HepG2 (cell line): ENCODE data around the gene TTC38. TPM values are rescaled to one million over a fixed set of nuclear protein-coding genes. Genes with fewer than 3 reads are reported as not detected.

ENCODE experiments used
- ATRX ChIP-seq: sonication (generic); formaldehyde crosslinking; IDR thresholded peaks from 2 replicates; pipeline ENCODE4 v1.4.0; 2020; ENCODE audit warnings: missing genetic modification reagents, borderline replicate concordance
- BCL3 ChIP-seq: sonication (generic); formaldehyde crosslinking; IDR thresholded peaks from 2 replicates; pipeline ENCODE4 v1.5.1; 2020; ENCODE audit warnings: mild to moderate bottlenecking, missing genetic modification reagents, moderate library complexity
- CREBL2 ChIP-seq: sonication (generic); formaldehyde crosslinking; IDR thresholded peaks from 2 replicates; pipeline ENCODE4 v1.8.1; 2023; ENCODE audit warnings: missing genetic modification reagents, mild to moderate bottlenecking, borderline replicate concordance
- ELK4 ChIP-seq: sonication (generic); formaldehyde crosslinking; IDR thresholded peaks from 2 replicates; pipeline ENCODE4 v1.9.0; 2021; ENCODE audit warnings: missing genetic modification reagents, borderline replicate concordance
- GATAD1 ChIP-seq: IDR thresholded peaks from 2 replicates; pipeline ENCODE4 v1.6.1; 2016; ENCODE audit warnings: missing genetic modification reagents, missing compliant biosample characterization
- KMT2A ChIP-seq: sonication (generic); formaldehyde crosslinking; IDR thresholded peaks from 2 replicates; pipeline ENCODE4 v1.4.0; 2020; ENCODE audit warnings: missing genetic modification reagents
- MYC ChIP-seq: sonication (generic); formaldehyde crosslinking; IDR thresholded peaks from 2 replicates; pipeline ENCODE4 v1.9.0; 2021; ENCODE audit warnings: missing genetic modification reagents, borderline replicate concordance
- POLR2G ChIP-seq: fragments of 200-400 bp; formaldehyde crosslinking; IDR thresholded peaks from 2 replicates; pipeline ENCODE4 v1.6.1; 2018; ENCODE audit warnings: mild to moderate bottlenecking, low read depth, low read length, moderate library complexity
- SCMH1 ChIP-seq: sonication (generic); formaldehyde crosslinking; IDR thresholded peaks from 2 replicates; pipeline ENCODE4 v1.9.0; 2021; ENCODE audit warnings: missing genetic modification reagents, mild to moderate bottlenecking, borderline replicate concordance
- THAP11 ChIP-seq: IDR thresholded peaks from 2 replicates; pipeline ENCODE4 v1.6.1; 2016; ENCODE audit warnings: missing biosample characterization, missing genetic modification reagents
- UBTF ChIP-seq: sonication (generic); formaldehyde crosslinking; IDR thresholded peaks from 2 replicates; pipeline ENCODE4 v1.4.0; 2020; ENCODE audit warnings: mild to moderate bottlenecking, missing genetic modification reagents
- ZBTB33 ChIP-seq: sonication (generic); formaldehyde crosslinking; IDR thresholded peaks from 2 replicates; pipeline ENCODE4 v1.4.0; 2020; ENCODE audit warnings: missing genetic modification reagents
- ZBTB7B ChIP-seq: sonication (generic); formaldehyde crosslinking; IDR thresholded peaks from 2 replicates; pipeline ENCODE4 v1.4.0; 2020; ENCODE audit warnings: missing genetic modification reagents
- ZFP36 ChIP-seq: fragments of 150-350 bp; IDR thresholded peaks from 2 replicates; pipeline ENCODE4 v1.6.1; 2018; ENCODE audit warnings: borderline replicate concordance, low read length, low read depth; ENCODE audit not compliant: partially characterized antibody
- ZFP62 ChIP-seq: sonication (generic); formaldehyde crosslinking; IDR thresholded peaks from 2 replicates; pipeline ENCODE4 v1.4.0; 2020; ENCODE audit warnings: missing genetic modification reagents
- ZKSCAN5 ChIP-seq: sonication (generic); formaldehyde crosslinking; IDR thresholded peaks from 2 replicates; pipeline ENCODE4 v1.5.1; 2020; ENCODE audit warnings: mild to moderate bottlenecking, missing genetic modification reagents
- ZNF180 ChIP-seq: sonication (generic); formaldehyde crosslinking; IDR thresholded peaks from 2 replicates; pipeline ENCODE4 v1.4.0; 2020; ENCODE audit warnings: low read depth, missing genetic modification reagents, borderline replicate concordance
- ZNF484 ChIP-seq: sonication (generic); formaldehyde crosslinking; IDR thresholded peaks from 2 replicates; pipeline ENCODE4 v1.5.1; 2020; ENCODE audit warnings: mild to moderate bottlenecking, low read depth, missing genetic modification reagents, borderline replicate concordance
- ZNF577 ChIP-seq: sonication (generic); formaldehyde crosslinking; IDR thresholded peaks from 2 replicates; pipeline ENCODE4 v1.4.0; 2020; ENCODE audit warnings: mild to moderate bottlenecking, low read depth, missing genetic modification reagents, borderline replicate concordance
- ZNF616 ChIP-seq: sonication (generic); formaldehyde crosslinking; IDR thresholded peaks from 2 replicates; pipeline ENCODE4 v1.5.0; 2020; ENCODE audit warnings: low read depth, mild to moderate bottlenecking, missing genetic modification reagents
- ZNF670 ChIP-seq: sonication (generic); formaldehyde crosslinking; IDR thresholded peaks from 2 replicates; pipeline ENCODE4 v1.8.0; 2022; ENCODE audit warnings: mild to moderate bottlenecking, missing genetic modification reagents, borderline replicate concordance
- ZNF777 ChIP-seq: sonication (generic); formaldehyde crosslinking; IDR thresholded peaks from 2 replicates; pipeline ENCODE4 v1.4.0; 2020; ENCODE audit warnings: missing genetic modification reagents
- polyA plus RNA-seq, 8 experiments: library from polyadenylated mRNA; depleted of rRNA in 3 of 8; stranded (reverse) in 7 of 8; unstranded in 1 of 8; fragments of >200 nt; fragmentation: Illumina TruSeq in 4 of 8; extraction: Trizol in 4 of 8; gene quantifications; 2 replicates each; pipeline versions ENCODE4 v1.2.1 to v1.2.3, GENCODE V29; 2011 to 2016; ENCODE audit warnings: low read depth in 4 of 8, missing spikeins in 1 of 8, mixed read lengths in 1 of 8; ENCODE audit not compliant: insufficient read depth in 1 of 8
- total RNA-seq, 5 experiments: library from RNA; depleted of rRNA; stranded (reverse); fragments of >200 nt; fragmentation: Illumina TruSeq; extraction: Trizol; gene quantifications; 2 replicates each; pipeline ENCODE4 v1.2.3, GENCODE V29; 2016; ENCODE audit warnings: low read depth in 1 of 5

TTC38 gene
- total and polyA plus RNA-seq, 2 of the 13 experiments (the other 11 are each of a cell fraction or from before 2014, with no cell fraction given) = 101 to 105 TPM

GRCh38 chr22:46335201-46336118 lies 67.7 kb downstream of the TTC38 start, which contains the start of gene TRMU (continued):
- TF ChIP-seq ZBTB33 (CRISPR knock-in tag) (peak; percentile 74), SCMH1 (CRISPR knock-in tag) (no peak), CREBL2 (CRISPR knock-in tag) (peak; percentile 77; the same call in 1 of the 2 replicates), GATAD1 (CRISPR knock-in tag) (peak; percentile 98), ZNF484 (CRISPR knock-in tag) (no peak), ZBTB7B (peak; percentile 85), ZKSCAN5 (no peak), ZNF616 (CRISPR knock-in tag) (no peak), THAP11 (CRISPR knock-in tag) (peak; percentile 95), BCL3 (CRISPR knock-in tag) (peak; percentile 78; the same call in 1 of the 2 replicates), ELK4 (CRISPR knock-in tag) (peak; percentile 71; the same call in 1 of the 2 replicates), UBTF (CRISPR knock-in tag) (peak; percentile 98), ZFP36 (no peak), KMT2A (CRISPR knock-in tag) (peak; percentile 98), ZNF670 (CRISPR knock-in tag) (no peak), ZNF577 (CRISPR knock-in tag) (no peak), ZFP62 (CRISPR knock-in tag) (no peak; the same call in 1 of the 2 replicates), ATRX (CRISPR knock-in tag) (no peak), MYC (peak; percentile 96), ZNF180 (CRISPR knock-in tag) (0 out of 2 replicates have a peak, but pooled peaks have one; percentile 49), POLR2G (peak; percentile 67; the same call in 1 of the 2 replicates), ZNF777 (CRISPR knock-in tag) (peak; percentile 84)
